22Rv1 (cell line): ENCODE results near the gene GDF7.

Experiments used
- ZFX ChIP-seq: fragments of 450-650 bp; IDR thresholded peaks from 2 replicates; pipeline ENCODE4 v1.6.1; 2017; ENCODE audit warnings: antibody characterized with exemption, borderline replicate concordance
- TF ChIP-seq, protein P1 (sequence below): fragments of 450-650 bp; IDR thresholded peaks from 2 replicates; pipeline ENCODE4 v1.5.1; 2017; ENCODE audit warnings: mild to moderate bottlenecking

DNA sequence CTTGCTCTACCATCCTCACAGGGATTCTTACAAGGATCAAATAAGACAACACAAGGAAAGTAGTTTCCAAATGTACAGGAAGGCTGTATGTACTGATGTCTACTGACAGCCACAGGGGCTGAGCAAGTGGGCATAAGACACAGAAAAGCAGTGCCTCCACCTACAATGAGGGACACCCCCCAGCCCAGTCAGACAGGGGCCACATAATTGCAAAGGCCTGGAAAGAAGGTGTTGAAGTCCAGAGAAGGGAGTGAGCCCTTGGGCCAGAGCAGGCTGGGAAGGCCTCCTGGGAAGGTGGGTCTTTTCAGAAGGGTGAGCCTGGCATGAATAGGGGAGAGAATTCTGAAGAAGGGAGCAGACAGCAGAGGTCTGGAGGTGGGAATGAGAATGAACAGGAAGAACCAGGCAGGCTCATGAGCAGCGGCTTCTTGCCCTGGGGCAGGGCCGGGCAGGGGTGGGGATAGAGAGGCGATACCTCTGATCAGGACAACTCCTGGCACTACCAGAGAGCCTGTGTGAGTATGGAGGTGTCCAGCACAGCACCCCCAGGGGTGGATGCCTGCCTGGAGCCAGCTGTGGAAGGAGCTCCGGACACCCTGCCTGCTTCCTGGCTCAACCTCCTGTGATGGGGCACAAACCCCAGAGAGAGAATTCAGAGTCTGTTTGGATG is 46.1 kb upstream of the GDF7 start:
- TF ChIP-seq, protein P1, sequence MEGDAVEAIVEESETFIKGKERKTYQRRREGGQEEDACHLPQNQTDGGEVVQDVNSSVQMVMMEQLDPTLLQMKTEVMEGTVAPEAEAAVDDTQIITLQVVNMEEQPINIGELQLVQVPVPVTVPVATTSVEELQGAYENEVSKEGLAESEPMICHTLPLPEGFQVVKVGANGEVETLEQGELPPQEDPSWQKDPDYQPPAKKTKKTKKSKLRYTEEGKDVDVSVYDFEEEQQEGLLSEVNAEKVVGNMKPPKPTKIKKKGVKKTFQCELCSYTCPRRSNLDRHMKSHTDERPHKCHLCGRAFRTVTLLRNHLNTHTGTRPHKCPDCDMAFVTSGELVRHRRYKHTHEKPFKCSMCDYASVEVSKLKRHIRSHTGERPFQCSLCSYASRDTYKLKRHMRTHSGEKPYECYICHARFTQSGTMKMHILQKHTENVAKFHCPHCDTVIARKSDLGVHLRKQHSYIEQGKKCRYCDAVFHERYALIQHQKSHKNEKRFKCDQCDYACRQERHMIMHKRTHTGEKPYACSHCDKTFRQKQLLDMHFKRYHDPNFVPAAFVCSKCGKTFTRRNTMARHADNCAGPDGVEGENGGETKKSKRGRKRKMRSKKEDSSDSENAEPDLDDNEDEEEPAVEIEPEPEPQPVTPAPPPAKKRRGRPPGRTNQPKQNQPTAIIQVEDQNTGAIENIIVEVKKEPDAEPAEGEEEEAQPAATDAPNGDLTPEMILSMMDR, result no peak
- TF ChIP-seq ZFX, result no peak
